Urinary bladder (tissue), 4 donors: Measurements from ENCODE around the gene RYR1. TPM values are rescaled to one million over a fixed set of nuclear protein-coding genes. Genes with fewer than 3 reads are reported as not detected.

Experiments used
- DNase-seq: peaks from one replicate; pipeline ENCODE4 v3.0.0-alpha.2; 2015; ENCODE audit errors: extremely low spot score
- H3K27ac ChIP-seq: one replicate; pipeline ENCODE4 v1.5.1; 2013; ENCODE audit warnings: low read depth, mild to moderate bottlenecking, moderate library complexity
- H3K36me3 ChIP-seq: one replicate; pipeline ENCODE4 v1.6.1; 2013; ENCODE audit warnings: mild to moderate bottlenecking, moderate library complexity; ENCODE audit not compliant: insufficient read depth
- H3K4me1 ChIP-seq: one replicate; pipeline ENCODE4 v1.6.1; 2013; ENCODE audit warnings: mild to moderate bottlenecking, moderate library complexity; ENCODE audit not compliant: insufficient read depth
- H3K4me3 ChIP-seq: one replicate; pipeline ENCODE4 v1.5.1; 2013; ENCODE audit warnings: low read depth, low read length
- WGBS: extraction: QIAGEN DNeasy Blood & Tissue Kit; methylation state at CpG from one replicate; pipeline ENCODE4 v1.1.7; 2013; 5-methylcytosine and 5-hydroxymethylcytosine counted together
- polyA plus RNA-seq: library from polyadenylated mRNA; stranded (reverse); fragments of 200-250 nt; gene quantifications from one replicate; pipeline ENCODE4 v1.2.3, GENCODE V29; 2013
- total RNA-seq: library from RNA; depleted of rRNA; stranded (reverse); fragments of >200 nt; gene quantifications from one replicate; pipeline ENCODE4 v1.2.3, GENCODE V29; 2014
- donor health status: healthy with polysubstance abuse.
- donor health status: healthy.

Gene RYR1
- total RNA-seq (5.3 TPM), polyA plus RNA-seq (1.1 TPM)

DNA sequence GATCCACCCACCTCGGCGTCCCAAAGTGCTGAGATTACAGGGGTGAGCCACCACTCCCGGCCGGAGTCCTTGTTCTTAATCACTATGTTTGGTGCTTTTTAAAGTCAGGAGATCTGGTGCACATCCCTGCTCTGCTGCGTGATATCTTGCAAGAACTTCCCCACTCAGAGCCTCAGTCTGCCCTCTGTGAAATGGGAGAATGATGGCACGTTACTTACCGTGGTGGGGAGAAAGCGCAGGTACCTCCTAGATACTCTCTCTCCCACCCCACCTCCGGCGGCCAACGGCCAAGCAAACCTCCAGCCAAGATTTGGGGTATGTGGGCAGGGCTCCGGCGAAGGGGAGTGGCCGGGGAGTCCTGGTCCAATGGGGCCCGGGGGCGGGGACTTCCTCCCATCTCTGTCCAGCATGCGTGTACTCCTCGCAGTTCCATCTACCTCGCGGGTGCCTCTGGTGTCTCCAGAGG, at the start of gene RYR1:
Gene RYR1, plus strand, starts transcription at position 424 of the 466 bp plus-strand sequence. CDS start 139 bp downstream, outside the sequence.
- H3K4me1 ChIP-seq, result no peaks in the 10 kb centered on the region
- H3K4me3 ChIP-seq, result no peak within 1 kb of the TSS
- WGBS, result 14% methylated on average over 20 of the region's 20 CpGs
- H3K36me3 ChIP-seq, result no peaks in the 10 kb centered on the region
- no peak for DNase-seq
- H3K27ac ChIP-seq, result no peak within 1 kb of the TSS

DNA sequence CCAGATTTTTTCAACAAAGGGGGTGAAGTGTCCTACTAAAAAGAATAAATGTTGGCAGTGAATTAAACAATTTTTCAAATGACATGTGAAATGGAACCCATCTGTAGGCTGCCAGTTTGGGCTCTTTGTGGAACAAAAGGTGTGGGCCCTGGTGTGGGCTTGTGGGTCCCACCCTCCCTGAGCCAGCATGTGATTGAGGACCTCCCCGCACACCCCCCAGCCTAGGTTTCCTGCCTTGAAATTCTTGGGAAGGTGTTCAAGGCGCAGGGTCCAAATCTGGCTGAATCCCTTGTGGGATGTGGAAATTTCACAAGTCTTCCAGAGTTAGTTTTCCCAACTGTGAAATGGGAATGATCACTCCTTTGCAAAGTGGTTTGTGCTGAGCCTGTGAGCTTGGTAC, 49.7 kb upstream of the RYR1 start:
- no peak overlapping the region for H3K4me3 ChIP-seq

DNA sequence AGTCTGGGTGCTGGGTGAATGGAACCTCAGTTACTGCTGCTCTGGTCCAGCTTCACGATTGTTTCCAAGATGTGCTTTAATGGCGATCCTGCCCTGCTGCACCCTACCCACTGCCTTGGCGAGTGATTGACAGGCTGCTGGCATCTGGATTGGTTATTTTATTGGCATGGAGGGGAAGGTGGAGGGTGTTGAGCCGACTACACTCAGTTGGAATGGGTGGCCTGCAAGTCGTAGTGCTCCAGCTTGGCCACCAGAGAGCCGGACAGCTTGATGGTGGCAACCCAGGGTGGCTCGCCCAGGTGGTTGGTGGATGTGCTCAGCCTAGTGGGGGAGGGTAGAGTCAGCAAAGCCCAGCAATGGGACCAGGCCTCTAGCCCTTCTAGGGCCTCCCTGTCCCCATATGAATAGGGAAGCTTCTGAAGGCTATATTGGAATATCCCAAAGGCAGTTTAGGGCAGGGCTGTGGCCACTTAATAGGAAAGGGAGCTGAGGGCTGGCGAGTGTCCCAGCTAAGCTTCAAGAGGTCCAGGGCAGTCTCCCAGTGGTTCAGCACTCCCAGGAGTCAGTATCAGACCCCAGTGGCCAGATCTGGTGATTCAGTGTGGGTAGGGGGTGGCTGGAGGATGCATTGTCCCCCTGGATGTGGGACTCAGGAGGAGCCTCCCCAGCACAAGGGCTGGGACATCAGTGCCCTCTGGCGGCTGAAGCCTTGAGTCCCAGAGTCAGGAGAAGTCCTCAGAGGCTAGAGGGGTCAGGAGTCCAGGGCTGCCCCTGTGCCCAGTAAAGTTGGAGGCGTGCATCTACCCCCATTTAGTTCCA, 49.1 kb upstream of the RYR1 start:
- WGBS, result 86% methylated on average over 10 of the region's 10 CpGs
- H3K27ac ChIP-seq, result no peak overlapping the region
- H3K4me1 ChIP-seq, result no peaks in the 10 kb centered on the region
- H3K4me3 ChIP-seq, result no peak overlapping the region
- DNase-seq, result no peak
- H3K36me3 ChIP-seq, result peaks cover 14% of the 10 kb centered on the region

More for the DNA sequence above, 49.7 kb upstream of the RYR1 start:
- H3K4me1 ChIP-seq, result no peaks in the 10 kb centered on the region
- 96% methylated on average over 2 of the region's 2 CpGs for WGBS
- peaks cover 14% of the 10 kb centered on the region for H3K36me3 ChIP-seq
- DNase-seq, result no peak
- H3K27ac ChIP-seq, result no peak overlapping the region

DNA sequence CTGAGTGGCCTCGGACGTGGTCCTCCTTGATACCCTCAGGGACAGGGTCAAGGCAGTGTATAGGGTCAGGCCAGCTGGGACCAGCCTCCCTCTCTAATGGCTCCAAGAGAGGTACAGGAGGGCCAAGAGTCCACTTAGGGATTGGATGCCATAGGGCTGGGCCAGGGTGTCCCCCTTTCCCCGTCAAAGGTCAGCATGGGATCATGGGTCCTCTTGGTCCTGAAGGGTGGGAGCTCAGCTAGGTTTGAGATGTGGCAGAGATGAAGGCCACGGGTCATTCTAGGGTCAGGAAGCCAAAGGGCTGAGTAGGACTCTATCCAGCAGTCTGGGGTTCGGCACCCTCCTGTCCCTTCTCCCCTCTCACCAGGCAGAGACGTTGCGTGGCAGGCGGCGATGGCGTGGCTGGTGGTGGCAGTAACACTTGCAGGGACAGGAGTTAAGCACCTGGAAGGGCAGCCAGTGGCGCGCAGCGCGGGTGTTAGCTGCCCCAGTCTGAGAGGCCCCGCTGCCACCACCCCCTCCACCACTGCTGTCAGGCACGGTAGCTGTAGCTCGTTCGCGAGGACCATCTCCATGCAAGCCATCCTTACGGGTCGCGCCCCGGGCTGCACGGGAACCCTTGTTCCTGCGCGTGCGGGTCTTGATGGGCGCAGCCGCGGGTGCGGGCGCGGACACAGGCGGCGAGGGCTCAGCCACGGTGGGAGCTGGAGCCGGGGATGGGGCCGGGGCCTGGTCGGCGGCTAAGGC, 48.3 kb upstream of the RYR1 start:
- no peak for DNase-seq
- Histone ChIP-seq H3K27ac (no peak overlapping the region), H3K36me3 (peaks cover 14% of the 10 kb centered on the region), H3K4me1 (no peaks in the 10 kb centered on the region), H3K4me3 (no peak overlapping the region)
- 75% methylated on average over 40 of the region's 40 CpGs for WGBS

DNA sequence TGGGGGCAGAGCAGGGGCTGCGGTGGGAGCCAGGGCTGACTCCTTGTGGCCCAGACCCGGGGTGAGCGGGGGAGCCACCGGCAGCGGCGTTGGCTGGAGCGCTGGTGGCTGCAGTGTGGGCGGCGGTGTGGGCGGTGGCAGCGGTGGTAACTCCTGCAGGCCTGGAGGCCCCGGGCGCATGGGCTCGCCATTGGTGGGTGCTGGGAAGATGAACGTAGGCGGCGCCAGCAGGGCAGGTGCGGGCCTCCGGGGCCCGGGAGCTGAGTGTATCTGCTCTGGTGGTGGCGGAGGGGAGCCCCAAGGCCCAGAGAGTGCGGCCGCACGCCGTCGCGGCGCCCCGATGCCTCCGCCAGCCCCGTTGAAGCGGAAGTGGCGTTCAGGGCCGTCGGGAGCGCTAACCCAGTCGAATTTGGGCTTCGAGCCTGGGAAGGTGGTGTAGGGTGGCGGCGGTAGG, 47.7 kb upstream of the RYR1 start:
- WGBS, result 52% methylated on average over 40 of the region's 40 CpGs
- Histone ChIP-seq H3K27ac (no peak overlapping the region), H3K4me1 (no peaks in the 10 kb centered on the region), H3K4me3 (no peak overlapping the region), H3K36me3 (peaks cover 13% of the 10 kb centered on the region)
- no peak for DNase-seq

DNA sequence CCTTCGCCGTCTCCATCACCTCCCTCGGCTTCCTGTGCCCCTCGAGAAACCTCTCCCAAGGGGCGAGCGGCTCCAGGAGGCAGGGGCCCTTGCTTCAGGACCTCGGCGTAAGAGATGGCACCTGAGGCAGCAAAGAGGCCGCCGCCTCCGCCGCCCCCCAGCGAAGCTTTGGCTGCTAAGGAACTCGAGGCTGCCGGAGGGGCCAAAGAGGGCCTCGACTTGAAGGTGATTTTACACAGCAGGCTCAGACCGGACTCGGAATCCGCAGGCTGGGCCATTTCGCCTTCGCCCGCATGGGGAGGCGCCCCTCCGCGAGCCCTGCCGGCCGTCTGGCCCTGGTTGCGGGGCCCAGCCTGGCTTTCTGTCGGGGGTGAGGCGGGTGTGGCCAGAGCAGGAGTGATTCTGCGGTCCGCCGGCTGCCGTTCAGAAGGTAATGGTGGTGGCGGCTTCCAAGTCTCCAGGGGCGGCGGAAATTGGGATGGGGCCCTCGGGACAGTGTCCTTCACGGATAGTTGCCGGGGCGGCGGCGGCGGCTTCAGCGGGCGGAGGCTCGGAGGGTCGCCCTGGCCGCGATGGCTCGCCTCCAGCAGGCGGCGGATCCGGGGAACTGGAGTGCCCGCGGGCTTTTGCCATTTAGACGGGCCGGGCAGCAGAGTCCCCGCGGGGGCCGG, 47.1 kb upstream of the RYR1 start:
- Histone ChIP-seq H3K36me3 (peaks cover 9% of the 10 kb centered on the region), H3K4me1 (no peaks in the 10 kb centered on the region), H3K4me3 (no peak overlapping the region), H3K27ac (no peak overlapping the region)
- 43% methylated on average over 61 of the region's 61 CpGs for WGBS
- no peak for DNase-seq

DNA sequence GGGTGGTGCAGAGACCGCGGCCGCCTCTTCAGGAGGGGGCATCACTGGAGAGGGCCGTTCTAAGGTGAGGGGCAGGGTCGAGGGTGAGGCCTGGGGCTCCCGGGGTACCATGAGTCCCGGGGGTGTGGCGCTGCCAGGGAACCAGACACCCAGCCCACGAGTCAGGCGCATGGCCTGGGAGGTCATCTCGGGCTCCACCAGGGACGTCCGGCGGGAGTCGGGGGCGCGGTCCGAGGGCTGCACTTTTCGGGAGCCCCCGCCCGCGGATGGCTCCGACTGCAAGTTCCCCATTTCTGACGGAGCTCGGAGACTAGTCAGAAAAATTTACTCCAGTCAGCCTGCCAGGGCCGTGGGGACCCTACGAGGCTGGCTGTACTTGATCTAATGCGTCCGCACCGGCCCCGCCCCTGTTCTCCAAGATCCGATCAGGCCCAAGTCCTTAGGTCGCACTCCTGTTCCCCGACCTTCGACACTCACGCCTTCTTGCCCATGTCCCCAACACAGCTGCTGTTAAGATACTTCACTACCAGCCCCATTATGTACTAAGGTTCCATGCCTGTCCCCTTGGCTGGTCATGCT, 46.4 kb upstream of the RYR1 start:
- no peaks in the 10 kb centered on the region for H3K4me1 ChIP-seq
- WGBS, result 7% methylated on average over 36 of the region's 36 CpGs
- no peak overlapping the region for H3K27ac ChIP-seq
- DNase-seq, result no peak
- peaks cover 6% of the 10 kb centered on the region for H3K36me3 ChIP-seq
- peak overlapping the region; percentile 36 for H3K4me3 ChIP-seq

DNA sequence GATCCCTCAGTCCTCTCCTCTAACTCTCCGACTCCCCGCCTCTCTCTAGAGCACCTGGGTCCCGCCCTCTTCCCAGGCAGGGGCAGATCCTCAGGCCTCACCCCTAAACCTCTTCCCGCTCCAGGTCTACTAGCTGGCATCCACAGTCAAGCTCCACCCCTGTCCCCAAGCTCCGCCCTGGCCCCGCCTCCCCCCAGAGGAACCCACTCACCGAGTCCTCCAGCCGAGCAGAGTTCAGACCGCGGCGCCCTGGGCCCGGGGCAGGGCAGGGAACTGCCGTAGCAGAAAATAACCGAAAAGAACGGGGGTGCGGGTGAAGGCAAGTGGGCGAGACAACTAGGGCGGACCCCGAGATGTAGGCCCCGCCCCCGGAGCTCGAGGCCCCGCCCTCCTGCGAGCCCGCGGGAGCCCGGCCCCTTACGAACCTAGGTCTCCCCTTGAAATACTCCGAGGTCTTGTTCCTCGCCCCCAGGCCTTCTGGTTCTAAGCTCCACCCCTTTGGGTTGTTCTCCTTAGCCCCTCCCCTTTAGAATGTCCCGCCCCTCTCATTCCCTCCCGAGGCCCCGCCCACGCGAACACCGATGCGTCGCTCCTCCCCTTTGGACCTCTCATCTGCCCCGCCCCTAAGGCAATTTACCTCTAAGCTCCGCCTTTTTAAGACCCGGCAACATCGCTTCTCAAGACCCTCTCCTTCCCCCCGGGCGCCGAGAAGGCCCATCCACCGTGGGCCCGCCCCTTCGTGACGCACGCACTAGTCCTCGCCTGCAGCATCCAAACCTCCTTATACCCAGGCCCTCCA, 45.7 kb upstream of the RYR1 start, which contains the start of gene GGN:
Gene GGN, minus strand, starts transcription at position 485 of the 799 bp plus-strand sequence. CDS start 773 bp downstream, outside the sequence.
- peak within 1 kb of the TSS; percentile 36 for H3K4me3 ChIP-seq
- WGBS, result 1% methylated on average over 51 of the region's 51 CpGs
- no peak within 1 kb of the TSS for H3K27ac ChIP-seq
- no peaks in the 10 kb centered on the region for H3K4me1 ChIP-seq
- peaks cover 6% of the 10 kb centered on the region for H3K36me3 ChIP-seq
- no peak for DNase-seq

DNA sequence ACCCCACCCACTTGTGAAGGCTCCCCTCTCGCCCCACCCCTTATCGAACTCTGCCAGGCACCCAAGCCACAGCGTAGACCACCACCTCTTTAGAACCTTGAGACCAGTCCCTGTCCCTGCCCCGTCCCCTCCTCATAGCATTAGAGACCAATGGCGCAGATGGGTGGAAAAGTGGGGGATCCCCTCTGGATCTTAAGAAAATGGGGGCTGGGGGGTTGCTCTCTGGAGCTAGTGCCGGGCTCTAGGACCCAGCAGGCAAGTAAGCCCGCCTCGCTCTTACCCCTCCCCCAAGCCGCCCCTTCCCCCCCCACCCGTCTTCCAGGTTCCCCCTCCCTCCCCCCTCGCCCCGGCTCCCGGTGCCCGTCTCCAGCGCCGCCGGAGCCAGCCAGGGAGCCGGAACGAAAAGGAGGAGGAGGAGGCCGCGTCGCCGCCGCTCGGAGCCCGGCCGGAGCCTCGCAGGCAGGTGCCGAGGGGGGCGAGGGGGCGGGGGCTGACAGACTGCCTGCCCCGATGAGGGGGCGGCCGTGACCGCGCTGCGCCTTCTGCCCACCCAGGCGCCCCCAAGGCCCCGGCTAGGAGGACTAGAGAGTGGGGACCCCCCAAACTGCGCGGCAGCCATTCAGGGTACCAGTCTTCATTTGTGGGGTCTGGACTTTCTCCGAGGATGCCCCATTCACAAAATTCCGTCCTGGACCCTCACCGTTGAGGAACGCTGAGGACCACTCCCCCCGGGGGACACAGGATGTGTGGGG, 45.0 kb upstream of the RYR1 start, which contains the start of gene SPRED3:
Gene SPRED3, plus strand, starts transcription at position 349 of the 752 bp plus-strand sequence. CDS start 1,606 bp downstream, outside the sequence.
- under 1% methylated on average over 45 of the region's 46 CpGs for WGBS
- DNase-seq, result no peak
- H3K27ac ChIP-seq, result no peak within 1 kb of the TSS
- no peaks in the 10 kb centered on the region for H3K36me3 ChIP-seq
- H3K4me1 ChIP-seq, result no peaks in the 10 kb centered on the region
- H3K4me3 ChIP-seq, result peak within 1 kb of the TSS; percentile 36

DNA sequence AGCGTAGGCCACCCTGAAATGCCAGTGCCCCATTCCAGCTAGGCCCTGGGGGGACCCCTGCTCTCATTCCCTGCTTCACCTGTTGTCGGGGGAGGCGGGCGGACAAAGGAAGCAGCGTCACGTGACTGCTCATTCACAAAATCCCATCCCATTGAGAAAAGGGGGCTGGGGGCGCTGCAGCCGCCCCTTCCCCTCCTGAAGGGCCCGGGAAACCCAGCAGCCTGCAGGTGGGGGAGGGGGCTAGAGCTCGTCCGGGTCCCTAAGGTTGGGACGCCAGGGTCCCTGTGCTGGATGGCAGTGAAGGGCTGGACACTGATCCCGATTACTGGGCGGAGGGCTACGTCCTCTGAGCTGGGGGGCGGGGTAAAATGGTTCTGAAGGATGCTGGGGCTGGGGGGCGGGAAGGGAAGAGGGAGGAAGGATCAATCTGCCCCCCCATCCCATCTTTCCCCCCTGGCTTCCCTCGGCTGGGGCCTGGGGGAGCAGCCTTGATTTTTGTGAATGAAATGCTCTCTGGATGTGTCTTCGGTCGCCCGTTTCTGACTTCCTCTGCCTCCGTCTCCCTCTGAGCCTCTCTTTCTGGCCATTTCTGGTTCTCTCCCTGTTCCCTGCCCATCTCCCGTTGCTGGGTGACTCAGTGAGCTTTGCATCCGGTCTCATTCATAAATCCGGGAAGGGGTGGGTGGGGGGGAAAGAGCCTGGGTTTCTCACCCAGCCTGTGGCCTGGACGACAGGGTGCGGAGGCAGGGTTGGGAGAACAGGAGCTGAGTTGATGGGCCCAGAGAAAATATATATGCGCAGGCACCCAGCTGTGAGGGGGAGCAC, 44.2 kb upstream of the RYR1 start:
- Histone ChIP-seq H3K4me3 (peak overlapping the region; percentile 36), H3K27ac (no peak overlapping the region)
- no peak for DNase-seq

More for the DNA sequence above, 44.2 kb upstream of the RYR1 start:
- WGBS, result 5% methylated on average over 28 of the region's 28 CpGs
- H3K4me1 ChIP-seq, result no peaks in the 10 kb centered on the region
- no peaks in the 10 kb centered on the region for H3K36me3 ChIP-seq
